Cardiac muscle cell (in vitro differentiated cells and primary cell): ENCODE data around the gene AVPI1. TPM values are rescaled to one million over a fixed set of nuclear protein-coding genes. Genes with fewer than 3 reads are reported as not detected.
A peak's percentile ranks its signal among the peaks of the same experiment; 100 is the strongest.
"Not testable (repeated sequence)": the region's sequence is repeated elsewhere in the genome, so short reads cannot be mapped to it uniquely, and the experiment has no call there.

Source experiments
- DNase-seq, 2 donors: peaks; one replicate each; pipeline versions ENCODE4 v3.0.0 to v3.0.0-alpha.2; 2010 to 2017; ENCODE audit warnings: low read depth in 1 of 2, low spot score in 1 of 2
- H3K27ac ChIP-seq: fragments of 200-600 bp; sonication (generic); 2 replicates; pipeline ENCODE4 v1.5.1; 2016
- H3K27me3 ChIP-seq: fragments of 200-600 bp; sonication (generic); 2 replicates; pipeline ENCODE4 v1.6.0; 2016; ENCODE audit warnings: control low read depth
- H3K36me3 ChIP-seq: fragments of 200-600 bp; sonication (generic); 2 replicates; pipeline ENCODE4 v1.5.1; 2016; ENCODE audit warnings: control low read depth
- H3K4me1 ChIP-seq: fragments of 200-600 bp; sonication (generic); 2 replicates; pipeline ENCODE4 v1.8.1; 2017; ENCODE audit warnings: low read depth, mild to moderate bottlenecking, mixed run types
- H3K4me3 ChIP-seq: fragments of 200-600 bp; sonication (generic); 2 replicates; pipeline ENCODE4 v1.5.1; 2016; ENCODE audit warnings: mild to moderate bottlenecking
- H3K9me3 ChIP-seq: fragments of 200-600 bp; sonication (generic); 2 replicates; pipeline ENCODE4 v1.5.1; 2017; ENCODE audit warnings: low read depth, mild to moderate bottlenecking, control low read depth
- CTCF ChIP-seq: IDR thresholded peaks from 2 replicates; pipeline ENCODE4 v1.5.1; 2012; ENCODE audit warnings: low read depth, mild to moderate bottlenecking, low read length
- polyA plus RNA-seq: library from polyadenylated mRNA; unstranded; fragments of >200 nt; fragmentation: Nextera tagmentation; extraction: Ambion mirVana; gene quantifications from 2 replicates; pipeline ENCODE4 v1.2.1, GENCODE V29; 2016
- total RNA-seq: library from RNA; depleted of rRNA; stranded (reverse); fragments of >200 nt; gene quantifications from 2 replicates; pipeline ENCODE4 v1.2.3, GENCODE V29; 2016

Gene AVPI1
- total and polyA plus RNA-seq, 2 experiments from 2014 or later = 8.7 to 15.8 TPM

- TF ChIP-seq CTCF = no peak
- no peaks in the 10 kb centered on the region for H3K36me3 ChIP-seq
- peak overlapping the region; percentile 14 for H3K4me3 ChIP-seq
- no peaks in the 10 kb centered on the region for H3K9me3 ChIP-seq
- H3K27ac ChIP-seq = peak overlapping the region; percentile 93
- peak in 1 of 2 donors; percentile 63 for DNase-seq
- no peaks in the 10 kb centered on the region for H3K27me3 ChIP-seq
- H3K4me1 ChIP-seq = peaks cover 11% of the 10 kb centered on the region
Observed at GRCh38 chr10:97687785-97688781, 1.0 kb upstream of the AVPI1 start.

GRCh38 chr10:97686301-97686961 is 610 bp downstream of the AVPI1 start:
- TF ChIP-seq CTCF = no peak
- no peaks in the 10 kb centered on the region for H3K36me3 ChIP-seq
- H3K27ac ChIP-seq = peak overlapping the region; percentile 85
- H3K27me3 ChIP-seq = no peaks in the 10 kb centered on the region
- H3K4me3 ChIP-seq = peak overlapping the region; percentile 41
- no peaks in the 10 kb centered on the region for H3K9me3 ChIP-seq
- H3K4me1 ChIP-seq = peaks cover 16% of the 10 kb centered on the region
- no peak for DNase-seq

- H3K36me3 ChIP-seq = no peaks in the 10 kb centered on the region
- peaks cover 16% of the 10 kb centered on the region for H3K4me1 ChIP-seq
- no peaks in the 10 kb centered on the region for H3K9me3 ChIP-seq
- H3K27me3 ChIP-seq = no peaks in the 10 kb centered on the region
- DNase-seq = peak; percentile 48 to 62
- peak; percentile 45 for TF ChIP-seq CTCF
- no peak overlapping the region for H3K4me3 ChIP-seq
- H3K27ac ChIP-seq = no peak overlapping the region
Observed at GRCh38 chr10:97685395-97685958, 1.6 kb downstream of the AVPI1 start.

GRCh38 chr10:97684866-97685394 is 2.1 kb downstream of the AVPI1 start:
- no peak overlapping the region for H3K4me3 ChIP-seq
- H3K27me3 ChIP-seq = no peaks in the 10 kb centered on the region
- H3K27ac ChIP-seq = no peak overlapping the region
- DNase-seq = peak in 1 of 2 donors; percentile 25
- peaks cover 16% of the 10 kb centered on the region for H3K4me1 ChIP-seq
- no peak for TF ChIP-seq CTCF
- H3K36me3 ChIP-seq = no peaks in the 10 kb centered on the region
- H3K9me3 ChIP-seq = no peaks in the 10 kb centered on the region

- not testable (repeated sequence) for H3K36me3 ChIP-seq, H3K27me3 ChIP-seq, H3K9me3 ChIP-seq, H3K4me3 ChIP-seq, H3K27ac ChIP-seq, DNase-seq
- peaks cover 16% of the 10 kb centered on the region for H3K4me1 ChIP-seq
Observed at GRCh38 chr10:97684368-97684713, 2.7 kb downstream of the AVPI1 start.
